Tibial nerve (tissue), 3 donors: ENCODE measurements around the gene PAPSS2.
A peak's percentile ranks its signal among the peaks of the same experiment; 100 is the strongest.

Experiments
- POLR2A ChIP-seq, 2 donors: fragments of 450-650 bp; IDR thresholded peaks; one replicate each; pipeline ENCODE4 v1.6.1; 2017; ENCODE audit warnings: antibody characterized with exemption in 2 of 2, mild to moderate bottlenecking in 2 of 2, moderate library complexity in 2 of 2
- TF ChIP-seq, protein P1 (sequence below), 5 experiments: fragments of 200-600 bp in 3 of 5; fragments of 450-650 bp in 2 of 5; sonication (generic) in 3 of 5; IDR thresholded peaks; one replicate each; pipeline ENCODE4 v1.5.1; 2016 to 2019; ENCODE audit warnings: antibody characterized with exemption in 5 of 5, mild to moderate bottlenecking in 3 of 5, moderate library complexity in 2 of 5

DNA sequence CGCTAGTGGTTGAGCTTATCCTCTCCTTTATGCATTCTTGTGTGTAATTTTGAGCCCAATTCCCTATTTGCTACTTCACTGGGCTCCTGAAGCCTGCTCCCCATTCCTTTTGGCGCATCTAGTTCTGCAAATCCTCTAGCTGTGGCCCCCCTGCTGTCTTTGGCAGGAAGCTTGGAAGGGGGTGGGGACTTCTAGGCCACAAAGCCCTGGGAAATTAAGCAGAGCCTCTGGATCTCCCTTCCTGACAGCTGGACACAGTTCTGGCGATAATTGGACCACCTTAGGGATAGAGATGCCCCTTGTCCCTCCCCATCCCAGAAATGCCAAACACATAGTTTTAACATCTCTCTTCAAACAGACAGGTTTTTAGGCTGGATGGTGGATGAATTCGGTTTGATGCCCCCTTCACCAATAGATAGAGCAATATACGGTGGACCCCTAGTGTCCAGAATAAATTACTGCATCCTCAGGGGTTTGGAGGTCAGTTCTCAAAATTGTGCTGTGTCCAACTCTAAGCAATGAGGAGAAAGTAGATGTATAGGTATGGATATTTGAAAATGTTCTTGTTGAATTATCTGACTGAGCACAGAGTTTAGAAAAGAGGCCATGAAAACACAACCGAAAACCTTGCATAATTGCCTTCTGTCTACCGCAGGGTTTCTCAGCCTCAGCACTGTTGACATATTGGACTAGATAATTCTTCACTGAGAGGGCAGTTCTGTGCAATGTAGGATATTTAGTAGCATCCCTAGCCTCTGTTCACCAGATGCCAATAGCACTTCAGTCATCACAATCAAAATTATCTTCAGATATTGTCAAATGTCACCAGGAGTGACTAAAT, 75.5 kb downstream of the PAPSS2 start:
- TF ChIP-seq, protein P1, sequence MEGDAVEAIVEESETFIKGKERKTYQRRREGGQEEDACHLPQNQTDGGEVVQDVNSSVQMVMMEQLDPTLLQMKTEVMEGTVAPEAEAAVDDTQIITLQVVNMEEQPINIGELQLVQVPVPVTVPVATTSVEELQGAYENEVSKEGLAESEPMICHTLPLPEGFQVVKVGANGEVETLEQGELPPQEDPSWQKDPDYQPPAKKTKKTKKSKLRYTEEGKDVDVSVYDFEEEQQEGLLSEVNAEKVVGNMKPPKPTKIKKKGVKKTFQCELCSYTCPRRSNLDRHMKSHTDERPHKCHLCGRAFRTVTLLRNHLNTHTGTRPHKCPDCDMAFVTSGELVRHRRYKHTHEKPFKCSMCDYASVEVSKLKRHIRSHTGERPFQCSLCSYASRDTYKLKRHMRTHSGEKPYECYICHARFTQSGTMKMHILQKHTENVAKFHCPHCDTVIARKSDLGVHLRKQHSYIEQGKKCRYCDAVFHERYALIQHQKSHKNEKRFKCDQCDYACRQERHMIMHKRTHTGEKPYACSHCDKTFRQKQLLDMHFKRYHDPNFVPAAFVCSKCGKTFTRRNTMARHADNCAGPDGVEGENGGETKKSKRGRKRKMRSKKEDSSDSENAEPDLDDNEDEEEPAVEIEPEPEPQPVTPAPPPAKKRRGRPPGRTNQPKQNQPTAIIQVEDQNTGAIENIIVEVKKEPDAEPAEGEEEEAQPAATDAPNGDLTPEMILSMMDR (IDR thresholded peaks at IDR 0.05): peak; percentile 64 to 86 (median 80)
- no peak for TF ChIP-seq POLR2A (IDR thresholded peaks at IDR 0.05)
